GM18907 (cell line): ENCODE measurements around the gene TOPAZ1.
"Not testable (repeated sequence)": the region's sequence is repeated elsewhere in the genome, so short reads cannot be mapped to it uniquely, and the experiment has no call there.

ENCODE experiments used
- ATAC-seq: cut with Tn5 transposase; IDR thresholded peaks from one replicate; pipeline ENCODE4 v1.9.1; 2021; ENCODE audit warnings: mild to moderate bottlenecking, moderate library complexity; ENCODE audit not compliant: unreplicated experiment

The TOPAZ1 gene

GRCh38 chr3:44326515-44326914 is 84.8 kb downstream of the TOPAZ1 start:
- ATAC-seq = no peak

- ATAC-seq = no peak
Measured at GRCh38 chr3:44329946-44330345, 88.3 kb downstream of the TOPAZ1 start.

- ATAC-seq = no peak
Measured at GRCh38 chr3:44330444-44330843, 88.8 kb downstream of the TOPAZ1 start.

- no peak for ATAC-seq
Measured at GRCh38 chr3:44334326-44334725, 92.6 kb downstream of the TOPAZ1 start.

GRCh38 chr3:44337248-44337785 is 95.6 kb downstream of the TOPAZ1 start:
- no peak for ATAC-seq

GRCh38 chr3:44338010-44338827 is 96.5 kb downstream of the TOPAZ1 start, which contains the start of gene TCAIM:
Gene TCAIM (plus strand): TSS chr3:44338766. CDS start chr3:44354783, 16,017 bp downstream.
- ATAC-seq = peak; percentile 95

GRCh38 chr3:44338828-44339127 is 97.1 kb downstream of the TOPAZ1 start:
- ATAC-seq = no peak

GRCh38 chr3:44339181-44340057 is 97.7 kb downstream of the TOPAZ1 start:
- no peak for ATAC-seq

GRCh38 chr3:44340058-44340395 is 98.3 kb downstream of the TOPAZ1 start:
- ATAC-seq = no peak

GRCh38 chr3:44342176-44342790 is 100.6 kb downstream of the TOPAZ1 start:
- ATAC-seq = no peak

- ATAC-seq = no peak
Measured at GRCh38 chr3:44343421-44343820, 101.7 kb downstream of the TOPAZ1 start.

GRCh38 chr3:44346590-44346989 is 104.9 kb downstream of the TOPAZ1 start:
- not testable (repeated sequence) for ATAC-seq

GRCh38 chr3:44348993-44349392 is 107.3 kb downstream of the TOPAZ1 start:
- no peak for ATAC-seq

GRCh38 chr3:44353355-44353924 is 111.8 kb downstream of the TOPAZ1 start:
- ATAC-seq = no peak

GRCh38 chr3:44355362-44356033 is 113.8 kb downstream of the TOPAZ1 start:
- ATAC-seq = no peak

GRCh38 chr3:44359146-44359751 is 117.6 kb downstream of the TOPAZ1 start:
- no peak for ATAC-seq

GRCh38 chr3:44363591-44363990 is 121.9 kb downstream of the TOPAZ1 start:
- ATAC-seq = no peak

- ATAC-seq = no peak
Measured at GRCh38 chr3:44365952-44366351, 124.3 kb downstream of the TOPAZ1 start.

GRCh38 chr3:44375450-44375849 is 133.8 kb downstream of the TOPAZ1 start:
- no peak for ATAC-seq
